Loucy (cell line): ENCODE results near the gene NLRP3.

Experiments
- EZH2phosphoT487 ChIP-seq: fragments of 200-600 bp; IDR thresholded peaks from 2 replicates; pipeline ENCODE4 v1.6.1; 2018; ENCODE audit warnings: antibody characterized with exemption, mild to moderate bottlenecking, moderate library complexity, borderline replicate concordance
- TF ChIP-seq, protein P1 (sequence below): fragments of 200-600 bp; sonication (generic); conservative IDR thresholded peaks from 2 replicates; pipeline ENCODE4 v1.5.1; 2014; ENCODE audit warnings: mild to moderate bottlenecking, antibody characterized with exemption, low read length

DNA sequence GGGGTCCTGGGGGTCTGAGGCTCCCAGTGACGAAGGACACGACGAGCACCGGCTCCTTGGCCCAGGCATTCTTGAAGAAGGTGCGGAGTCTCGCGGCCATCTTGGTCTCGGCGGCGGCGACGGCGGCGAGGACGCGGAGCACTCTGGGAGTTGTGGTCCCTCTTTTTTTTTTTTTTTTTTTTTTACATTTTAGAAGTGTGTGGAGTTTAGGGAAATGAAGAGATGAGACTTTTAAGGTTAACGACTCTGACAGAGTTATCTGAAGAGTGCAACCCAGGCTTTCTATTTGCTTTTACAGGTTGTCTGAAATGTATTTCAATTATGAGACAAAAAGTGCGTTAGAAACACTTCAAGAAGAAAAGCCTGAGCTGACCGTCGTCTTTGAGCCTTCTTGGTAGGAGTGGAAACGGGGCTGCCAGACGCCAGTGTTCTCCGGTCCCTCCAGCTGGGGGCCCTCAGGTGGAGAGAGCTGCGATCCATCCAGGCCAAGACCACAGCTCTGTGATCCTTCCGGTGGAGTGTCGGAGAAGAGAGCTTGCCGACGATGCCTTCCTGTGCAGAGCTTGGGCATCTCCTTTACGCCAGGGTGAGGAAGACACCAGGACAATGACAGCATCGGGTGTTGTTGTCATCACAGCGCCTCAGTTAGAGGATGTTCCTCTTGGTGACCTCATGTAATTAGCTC is 32.3 kb downstream of the NLRP3 start:
- TF ChIP-seq, protein P1, sequence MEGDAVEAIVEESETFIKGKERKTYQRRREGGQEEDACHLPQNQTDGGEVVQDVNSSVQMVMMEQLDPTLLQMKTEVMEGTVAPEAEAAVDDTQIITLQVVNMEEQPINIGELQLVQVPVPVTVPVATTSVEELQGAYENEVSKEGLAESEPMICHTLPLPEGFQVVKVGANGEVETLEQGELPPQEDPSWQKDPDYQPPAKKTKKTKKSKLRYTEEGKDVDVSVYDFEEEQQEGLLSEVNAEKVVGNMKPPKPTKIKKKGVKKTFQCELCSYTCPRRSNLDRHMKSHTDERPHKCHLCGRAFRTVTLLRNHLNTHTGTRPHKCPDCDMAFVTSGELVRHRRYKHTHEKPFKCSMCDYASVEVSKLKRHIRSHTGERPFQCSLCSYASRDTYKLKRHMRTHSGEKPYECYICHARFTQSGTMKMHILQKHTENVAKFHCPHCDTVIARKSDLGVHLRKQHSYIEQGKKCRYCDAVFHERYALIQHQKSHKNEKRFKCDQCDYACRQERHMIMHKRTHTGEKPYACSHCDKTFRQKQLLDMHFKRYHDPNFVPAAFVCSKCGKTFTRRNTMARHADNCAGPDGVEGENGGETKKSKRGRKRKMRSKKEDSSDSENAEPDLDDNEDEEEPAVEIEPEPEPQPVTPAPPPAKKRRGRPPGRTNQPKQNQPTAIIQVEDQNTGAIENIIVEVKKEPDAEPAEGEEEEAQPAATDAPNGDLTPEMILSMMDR, result no peak
- TF ChIP-seq EZH2phosphoT487, result no peak
